MM.1S (cell line): ENCODE results near the gene ARL15.

Experiments
- EZH2 ChIP-seq: fragments of 300-600 bp; sonication (generic); optimal IDR thresholded peaks from 2 replicates; pipeline ENCODE3; 2017; ENCODE audit warnings: low read depth, mild to moderate bottlenecking, antibody characterized with exemption, low read length, mixed read lengths
- TF ChIP-seq, protein P1 (sequence below): fragments of 300-600 bp; sonication (generic); IDR thresholded peaks from 2 replicates; pipeline ENCODE4 v1.5.1; 2016; ENCODE audit warnings: antibody characterized with exemption, low read length, mixed read lengths

DNA sequence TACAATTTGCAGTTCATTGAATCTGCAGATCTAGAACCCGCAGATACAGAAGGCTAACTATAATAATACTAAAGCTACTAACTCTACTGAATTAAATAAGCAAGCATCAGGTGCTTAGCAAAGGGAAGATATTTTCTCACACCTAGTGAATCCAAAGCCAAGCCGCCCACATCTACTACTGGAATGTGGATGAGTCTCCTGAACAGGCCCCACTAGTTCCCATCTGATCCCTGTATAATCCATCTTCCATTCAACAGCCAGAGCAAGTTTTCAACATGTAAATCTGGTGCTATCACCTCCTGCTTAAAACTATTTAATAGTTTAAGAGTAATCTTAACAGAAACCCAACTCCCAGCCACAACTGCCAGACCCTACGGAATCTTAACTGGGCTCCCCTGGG is 18.9 kb downstream of the ARL15 start:
- TF ChIP-seq, protein P1, sequence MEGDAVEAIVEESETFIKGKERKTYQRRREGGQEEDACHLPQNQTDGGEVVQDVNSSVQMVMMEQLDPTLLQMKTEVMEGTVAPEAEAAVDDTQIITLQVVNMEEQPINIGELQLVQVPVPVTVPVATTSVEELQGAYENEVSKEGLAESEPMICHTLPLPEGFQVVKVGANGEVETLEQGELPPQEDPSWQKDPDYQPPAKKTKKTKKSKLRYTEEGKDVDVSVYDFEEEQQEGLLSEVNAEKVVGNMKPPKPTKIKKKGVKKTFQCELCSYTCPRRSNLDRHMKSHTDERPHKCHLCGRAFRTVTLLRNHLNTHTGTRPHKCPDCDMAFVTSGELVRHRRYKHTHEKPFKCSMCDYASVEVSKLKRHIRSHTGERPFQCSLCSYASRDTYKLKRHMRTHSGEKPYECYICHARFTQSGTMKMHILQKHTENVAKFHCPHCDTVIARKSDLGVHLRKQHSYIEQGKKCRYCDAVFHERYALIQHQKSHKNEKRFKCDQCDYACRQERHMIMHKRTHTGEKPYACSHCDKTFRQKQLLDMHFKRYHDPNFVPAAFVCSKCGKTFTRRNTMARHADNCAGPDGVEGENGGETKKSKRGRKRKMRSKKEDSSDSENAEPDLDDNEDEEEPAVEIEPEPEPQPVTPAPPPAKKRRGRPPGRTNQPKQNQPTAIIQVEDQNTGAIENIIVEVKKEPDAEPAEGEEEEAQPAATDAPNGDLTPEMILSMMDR = no peak
- no peak for TF ChIP-seq EZH2
